Tibial artery (tissue), 4 donors: ENCODE data around the gene DLG2.
"Not testable (repeated sequence)": the region's sequence is repeated elsewhere in the genome, so short reads cannot be mapped to it uniquely, and the experiment has no call there.

ENCODE experiments used
- DNase-seq, 2 donors: peaks; one replicate each; pipeline ENCODE4 v3.0.0-alpha.2; 2019
- H3K27ac ChIP-seq, 2 donors: fragments of 200-600 bp; sonication (generic) in 1 of 2; 1 replicate in 1 of 2; 2 replicates in 1 of 2; pipeline ENCODE4 v1.5.1; 2018 to 2019; ENCODE audit warnings: mild to moderate bottlenecking in 1 of 2
- H3K27me3 ChIP-seq, 2 donors: fragments of 200-600 bp; sonication (generic) in 1 of 2; one replicate each; pipeline versions ENCODE4 v1.5.1 to v1.6.0; 2016 to 2019
- H3K36me3 ChIP-seq, 3 donors: fragments of 200-600 bp; sonication (generic) in 2 of 3; one replicate each; pipeline ENCODE4 v1.5.1; 2016 to 2019; ENCODE audit warnings: mild to moderate bottlenecking in 2 of 3
- H3K4me1 ChIP-seq, 4 donors: fragments of 200-600 bp; sonication (generic) in 2 of 4; 1 replicate in 3 of 4; 2 replicates in 1 of 4; pipeline ENCODE4 v1.5.1; 2016 to 2019
- H3K4me3 ChIP-seq, 2 donors: fragments of 200-600 bp; sonication (generic) in 1 of 2; 1 replicate in 1 of 2; 2 replicates in 1 of 2; pipeline ENCODE4 v1.5.1; 2018 to 2019; ENCODE audit warnings: mild to moderate bottlenecking in 2 of 2
- H3K9me3 ChIP-seq, 3 donors: fragments of 200-600 bp; sonication (generic) in 1 of 3; one replicate each; pipeline ENCODE4 v1.5.1; 2016 to 2019
- intact Hi-C: fragments of 100-400 bp; cut with DNase I; formaldehyde crosslinking; loops from one replicate; pipeline ENCODE4 v1.15.0; 2023; ENCODE audit warnings: low total_unique reads
- TF ChIP-seq, protein P1 (sequence below), 2 experiments: fragments of 200-600 bp in 1 of 2; fragments of 450-650 bp in 1 of 2; IDR thresholded peaks; one replicate each; pipeline ENCODE4 v1.5.1; 2017 to 2019; ENCODE audit warnings: antibody characterized with exemption in 2 of 2, mild to moderate bottlenecking in 1 of 2, moderate library complexity in 1 of 2

The DLG2 gene

DNA sequence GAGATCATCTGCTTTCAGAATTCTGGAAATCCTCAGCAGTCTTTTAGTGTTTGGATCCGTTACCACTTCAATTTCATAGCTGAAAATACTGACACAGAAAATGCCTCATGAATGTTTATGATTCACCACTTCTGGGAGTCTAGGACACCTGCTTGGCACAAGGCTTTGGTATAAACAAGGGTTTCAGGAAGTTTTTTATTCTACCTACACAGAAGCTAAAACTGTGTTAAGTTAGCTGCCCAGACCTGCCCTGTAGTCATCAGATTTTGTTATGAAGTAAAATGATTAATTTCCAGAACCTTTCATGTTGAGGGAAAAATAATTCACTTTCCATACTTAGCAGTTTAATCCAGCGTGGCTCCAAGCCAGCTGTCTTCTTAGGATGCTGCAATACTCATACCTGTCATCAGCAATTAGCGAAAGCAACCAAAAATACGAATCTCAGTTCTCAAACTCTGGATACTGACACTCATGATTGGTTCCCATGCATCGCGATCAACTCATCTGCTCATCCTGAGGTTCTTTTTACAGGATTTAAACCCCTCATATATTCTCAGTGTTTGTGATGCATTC is 1882.4 kb downstream of the DLG2 start:
- DNase-seq = no peak
- no peak overlapping the region for H3K4me3 ChIP-seq
- H3K36me3 ChIP-seq = no peaks in the 10 kb centered on the region
- TF ChIP-seq, protein P1, sequence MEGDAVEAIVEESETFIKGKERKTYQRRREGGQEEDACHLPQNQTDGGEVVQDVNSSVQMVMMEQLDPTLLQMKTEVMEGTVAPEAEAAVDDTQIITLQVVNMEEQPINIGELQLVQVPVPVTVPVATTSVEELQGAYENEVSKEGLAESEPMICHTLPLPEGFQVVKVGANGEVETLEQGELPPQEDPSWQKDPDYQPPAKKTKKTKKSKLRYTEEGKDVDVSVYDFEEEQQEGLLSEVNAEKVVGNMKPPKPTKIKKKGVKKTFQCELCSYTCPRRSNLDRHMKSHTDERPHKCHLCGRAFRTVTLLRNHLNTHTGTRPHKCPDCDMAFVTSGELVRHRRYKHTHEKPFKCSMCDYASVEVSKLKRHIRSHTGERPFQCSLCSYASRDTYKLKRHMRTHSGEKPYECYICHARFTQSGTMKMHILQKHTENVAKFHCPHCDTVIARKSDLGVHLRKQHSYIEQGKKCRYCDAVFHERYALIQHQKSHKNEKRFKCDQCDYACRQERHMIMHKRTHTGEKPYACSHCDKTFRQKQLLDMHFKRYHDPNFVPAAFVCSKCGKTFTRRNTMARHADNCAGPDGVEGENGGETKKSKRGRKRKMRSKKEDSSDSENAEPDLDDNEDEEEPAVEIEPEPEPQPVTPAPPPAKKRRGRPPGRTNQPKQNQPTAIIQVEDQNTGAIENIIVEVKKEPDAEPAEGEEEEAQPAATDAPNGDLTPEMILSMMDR (IDR thresholded peaks at IDR 0.05) = no peak
- no peak overlapping the region for H3K27ac ChIP-seq
- no peaks in the 10 kb centered on the region for H3K9me3 ChIP-seq
- no peaks in the 10 kb centered on the region for H3K4me1 ChIP-seq
- intact Hi-C loops = no loop called here
- H3K27me3 ChIP-seq = no peaks in the 10 kb centered on the region

DNA sequence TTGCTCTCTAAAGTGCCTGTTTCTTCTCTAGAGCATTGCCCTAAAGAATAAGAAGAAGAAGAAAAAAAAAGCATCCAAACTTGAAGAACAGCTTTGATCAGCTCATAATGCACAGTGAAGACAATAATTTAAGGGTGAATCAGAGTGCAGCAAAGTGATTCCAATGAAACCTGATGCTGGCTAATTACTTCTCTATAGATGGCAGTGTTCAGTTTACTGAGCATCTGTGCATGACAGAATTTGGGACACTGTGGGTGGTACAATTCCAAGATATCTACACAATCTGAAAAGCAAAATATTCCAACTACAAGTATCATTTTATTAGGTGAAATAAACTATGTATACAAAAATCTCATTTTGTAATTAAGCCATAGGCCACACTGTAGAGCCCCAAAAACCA is 1890.5 kb downstream of the DLG2 start:
- no peaks in the 10 kb centered on the region for H3K27me3 ChIP-seq
- no peaks in the 10 kb centered on the region for H3K9me3 ChIP-seq
- no peak overlapping the region for H3K27ac ChIP-seq
- no peak overlapping the region for H3K4me3 ChIP-seq
- no peak for DNase-seq
- intact Hi-C loops = no loop called here
- TF ChIP-seq, protein P1 (IDR thresholded peaks at IDR 0.05) = no peak
- no peaks in the 10 kb centered on the region for H3K36me3 ChIP-seq
- H3K4me1 ChIP-seq = no peaks in the 10 kb centered on the region

GRCh38 chr11:83734120-83734519 is 1893.0 kb downstream of the DLG2 start:
- TF ChIP-seq, protein P1 (IDR thresholded peaks at IDR 0.05) = no peak
- intact Hi-C loops = no loop called here
- no peaks in the 10 kb centered on the region for H3K9me3 ChIP-seq
- no peak for DNase-seq
- H3K27ac ChIP-seq = no peak overlapping the region
- H3K27me3 ChIP-seq = no peaks in the 10 kb centered on the region
- no peaks in the 10 kb centered on the region for H3K4me1 ChIP-seq
- H3K36me3 ChIP-seq = no peaks in the 10 kb centered on the region
- H3K4me3 ChIP-seq = no peak overlapping the region

DNA sequence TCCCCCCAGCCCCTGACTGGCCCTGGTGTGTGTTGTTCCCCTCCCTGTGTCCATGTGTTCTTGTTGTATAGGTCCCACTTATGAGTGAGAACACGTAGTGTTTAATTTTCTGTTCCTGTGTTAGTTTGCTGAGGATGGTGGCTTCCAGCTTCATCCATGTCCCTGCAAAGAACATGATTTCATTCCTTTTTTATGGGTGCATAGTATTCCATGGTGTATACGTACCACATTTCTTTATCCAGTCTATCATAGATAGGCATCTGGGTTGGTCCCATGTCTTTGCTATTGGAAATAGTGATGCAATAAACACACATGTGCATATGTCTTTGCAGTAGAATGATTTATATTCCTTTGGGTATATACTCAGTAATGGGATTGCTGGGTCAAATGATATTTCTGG is 1895.9 kb downstream of the DLG2 start:
- H3K36me3 ChIP-seq, H3K9me3 ChIP-seq, H3K27ac ChIP-seq, H3K4me3 ChIP-seq, DNase-seq, H3K4me1 ChIP-seq, intact Hi-C loops, H3K27me3 ChIP-seq: not testable (repeated sequence)

- TF ChIP-seq, protein P1 (IDR thresholded peaks at IDR 0.05) = no peak
- no peak for DNase-seq
- Histone ChIP-seq H3K27ac (no peak overlapping the region), H3K4me1 (peaks cover 0 to 17% (median 12%) of the 10 kb centered on the region in 4 donors), H3K4me3 (no peak overlapping the region), H3K27me3 (no peaks in the 10 kb centered on the region), H3K9me3 (no peaks in the 10 kb centered on the region), H3K36me3 (no peaks in the 10 kb centered on the region)
- intact Hi-C loops = loop anchor here (10.0 kb wide), 2 partner anchors 433 to 803 kb away; no protein-coding TSS in a partner anchor
Observed at GRCh38 chr11:83728281-83728680, 1898.9 kb downstream of the DLG2 start.

DNA sequence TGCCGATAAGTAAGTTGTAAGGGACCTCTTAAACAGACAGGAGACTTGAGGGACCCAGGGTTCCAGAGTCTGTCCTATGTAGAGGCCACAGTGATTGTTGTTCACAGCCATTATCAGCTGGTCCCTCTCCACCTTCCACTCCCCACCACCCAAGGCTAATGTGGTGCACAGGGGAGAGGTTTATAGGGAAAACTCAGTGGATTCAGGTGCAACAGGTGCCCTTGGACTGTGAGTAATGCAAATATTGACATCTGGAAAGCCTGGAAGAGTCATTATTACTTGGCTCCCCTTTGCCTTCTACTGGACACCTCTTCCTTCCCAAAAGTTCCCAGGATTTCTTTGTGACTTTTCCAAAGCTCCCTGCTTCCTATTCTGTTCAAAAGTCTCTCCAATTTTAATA is 1899.9 kb downstream of the DLG2 start:
- Histone ChIP-seq H3K4me3 (no peak overlapping the region), H3K9me3 (no peaks in the 10 kb centered on the region), H3K27ac (no peak overlapping the region), H3K36me3 (no peaks in the 10 kb centered on the region), H3K27me3 (no peaks in the 10 kb centered on the region), H3K4me1 (peaks cover 0 to 19% (median 12%) of the 10 kb centered on the region in 4 donors)
- TF ChIP-seq, protein P1 (IDR thresholded peaks at IDR 0.05) = no peak
- intact Hi-C loops = loop anchor here (10.0 kb wide), 2 partner anchors 432 to 802 kb away; no protein-coding TSS in a partner anchor
- no peak for DNase-seq
